GM12873 (cell line): ENCODE data around the gene MSRB3.

Experiments
- TF ChIP-seq, protein P1 (sequence below): IDR thresholded peaks from 2 replicates; pipeline ENCODE4 v1.5.1; 2012; ENCODE audit warnings: low read depth, mild to moderate bottlenecking, moderate library complexity, low read length, control low read depth; ENCODE audit not compliant: insufficient read depth; ENCODE audit errors: missing control alignments

MSRB3 gene

DNA sequence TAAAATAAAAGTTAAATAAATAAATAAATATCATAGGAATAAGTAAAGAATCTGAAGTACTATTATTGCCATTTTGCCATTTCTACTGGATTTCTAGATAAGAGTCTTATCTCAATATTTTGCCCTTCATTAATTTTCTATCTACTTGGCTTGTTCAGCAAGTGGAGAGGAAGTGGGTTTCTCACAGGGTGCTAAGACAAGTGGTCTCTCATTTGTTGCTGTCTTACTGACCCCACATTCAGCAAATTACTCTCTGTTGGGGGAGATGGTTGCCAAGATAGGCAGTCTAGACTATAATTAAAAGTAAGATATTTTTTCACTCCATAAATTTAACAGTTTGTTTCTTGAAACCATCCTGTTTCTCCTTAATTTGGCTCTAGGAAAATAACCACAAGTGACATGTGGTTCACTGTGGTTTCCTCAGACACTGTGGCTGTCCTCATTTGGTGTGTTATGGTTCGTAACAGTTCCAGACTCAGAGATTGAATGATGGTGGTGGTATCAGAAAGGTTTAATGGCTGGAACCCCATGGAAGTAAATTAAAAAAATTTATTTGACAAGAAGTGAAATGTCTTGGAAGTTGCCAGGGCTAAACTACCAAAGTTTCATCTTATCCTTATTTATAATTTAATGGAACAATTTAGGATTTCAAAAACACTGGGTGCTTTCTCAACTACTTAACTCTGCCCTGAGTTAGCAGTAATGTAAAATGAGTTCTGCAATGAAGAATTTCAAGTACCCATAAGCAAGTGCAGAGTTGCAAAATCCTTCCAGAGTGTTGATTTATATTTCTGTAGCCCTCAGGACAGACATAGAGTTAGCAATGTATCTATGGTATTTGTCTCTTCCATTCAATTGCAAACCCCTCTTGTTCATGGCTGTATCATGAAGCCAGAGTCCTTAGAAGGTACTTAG lies 214.8 kb downstream of the MSRB3 start:
- TF ChIP-seq, protein P1, sequence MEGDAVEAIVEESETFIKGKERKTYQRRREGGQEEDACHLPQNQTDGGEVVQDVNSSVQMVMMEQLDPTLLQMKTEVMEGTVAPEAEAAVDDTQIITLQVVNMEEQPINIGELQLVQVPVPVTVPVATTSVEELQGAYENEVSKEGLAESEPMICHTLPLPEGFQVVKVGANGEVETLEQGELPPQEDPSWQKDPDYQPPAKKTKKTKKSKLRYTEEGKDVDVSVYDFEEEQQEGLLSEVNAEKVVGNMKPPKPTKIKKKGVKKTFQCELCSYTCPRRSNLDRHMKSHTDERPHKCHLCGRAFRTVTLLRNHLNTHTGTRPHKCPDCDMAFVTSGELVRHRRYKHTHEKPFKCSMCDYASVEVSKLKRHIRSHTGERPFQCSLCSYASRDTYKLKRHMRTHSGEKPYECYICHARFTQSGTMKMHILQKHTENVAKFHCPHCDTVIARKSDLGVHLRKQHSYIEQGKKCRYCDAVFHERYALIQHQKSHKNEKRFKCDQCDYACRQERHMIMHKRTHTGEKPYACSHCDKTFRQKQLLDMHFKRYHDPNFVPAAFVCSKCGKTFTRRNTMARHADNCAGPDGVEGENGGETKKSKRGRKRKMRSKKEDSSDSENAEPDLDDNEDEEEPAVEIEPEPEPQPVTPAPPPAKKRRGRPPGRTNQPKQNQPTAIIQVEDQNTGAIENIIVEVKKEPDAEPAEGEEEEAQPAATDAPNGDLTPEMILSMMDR = no peak

DNA sequence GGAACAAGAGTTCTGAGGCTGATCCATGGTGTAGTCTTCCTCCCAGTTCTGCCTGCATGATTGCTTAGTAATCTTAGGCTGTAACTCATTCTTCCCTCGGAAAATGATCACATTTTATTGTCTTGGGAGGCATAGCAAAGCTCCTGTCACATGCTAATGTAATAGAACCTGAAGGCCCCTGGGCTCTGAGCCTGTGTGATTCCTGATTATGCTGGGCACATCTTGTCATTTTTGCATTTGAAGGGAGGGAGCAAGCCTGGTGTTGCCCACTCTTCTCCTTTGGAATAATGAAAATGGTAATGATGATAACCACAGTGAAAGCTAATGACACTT lies 215.4 kb downstream of the MSRB3 start:
- TF ChIP-seq, protein P1 = no peak

DNA sequence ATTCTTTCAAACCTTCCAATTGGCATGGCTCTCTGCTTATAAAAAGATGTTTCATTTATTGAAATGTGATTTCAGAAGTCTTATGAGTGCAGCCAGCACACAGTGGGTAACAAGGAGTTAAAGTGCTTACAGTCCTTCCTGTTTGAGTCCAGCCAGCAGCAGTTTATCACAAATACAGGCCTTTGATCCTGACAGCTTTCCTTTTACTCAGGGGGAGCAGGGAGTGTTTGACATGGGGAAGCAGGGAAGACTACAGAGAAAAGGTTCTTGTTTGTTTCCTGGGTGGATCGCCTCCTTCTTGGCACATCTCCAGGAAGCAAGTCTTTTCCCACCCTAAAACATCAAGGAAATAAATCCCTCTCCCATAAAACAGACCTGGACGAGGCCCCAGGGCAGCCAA lies 216.1 kb downstream of the MSRB3 start:
- TF ChIP-seq, protein P1 = no peak

DNA sequence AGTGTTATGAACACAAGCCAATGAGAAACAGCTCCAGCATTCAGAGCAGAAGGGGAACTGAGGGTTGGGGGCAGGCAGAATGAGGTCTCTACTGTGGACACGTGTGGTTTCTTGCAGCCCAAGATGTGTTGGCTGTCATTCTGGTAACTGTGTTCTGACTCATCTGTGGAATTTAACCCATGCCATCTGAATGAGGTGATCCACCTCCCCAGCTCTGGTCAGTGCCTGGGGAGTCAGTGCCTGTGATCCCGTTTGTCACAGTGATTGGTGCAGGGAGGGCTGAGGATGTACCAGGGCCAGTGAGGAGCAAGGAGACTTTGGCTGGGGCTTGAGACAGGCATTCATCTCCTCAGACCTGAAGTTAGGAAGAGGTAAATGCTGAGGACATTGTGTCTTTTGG lies 216.8 kb downstream of the MSRB3 start:
- TF ChIP-seq, protein P1 = no peak

DNA sequence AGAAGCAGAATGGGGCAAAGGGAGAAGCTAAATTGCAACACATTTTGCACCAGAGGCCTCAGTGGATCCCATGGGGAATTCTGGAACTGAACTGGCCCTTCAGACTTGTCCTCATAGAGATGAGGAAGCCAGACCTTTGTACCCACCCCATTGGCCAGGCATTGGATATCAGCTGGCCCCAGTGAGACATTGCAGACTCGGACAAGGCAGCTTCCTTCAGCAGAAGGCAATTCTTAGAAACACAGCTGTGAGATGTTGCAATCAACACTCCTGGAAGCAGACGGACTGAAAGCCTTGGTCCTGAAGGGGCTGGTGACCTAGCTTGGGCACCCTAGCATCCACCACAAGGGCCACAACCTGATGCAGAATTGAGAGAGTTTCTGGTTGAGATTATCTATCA lies 218.1 kb downstream of the MSRB3 start:
- TF ChIP-seq, protein P1 = no peak

DNA sequence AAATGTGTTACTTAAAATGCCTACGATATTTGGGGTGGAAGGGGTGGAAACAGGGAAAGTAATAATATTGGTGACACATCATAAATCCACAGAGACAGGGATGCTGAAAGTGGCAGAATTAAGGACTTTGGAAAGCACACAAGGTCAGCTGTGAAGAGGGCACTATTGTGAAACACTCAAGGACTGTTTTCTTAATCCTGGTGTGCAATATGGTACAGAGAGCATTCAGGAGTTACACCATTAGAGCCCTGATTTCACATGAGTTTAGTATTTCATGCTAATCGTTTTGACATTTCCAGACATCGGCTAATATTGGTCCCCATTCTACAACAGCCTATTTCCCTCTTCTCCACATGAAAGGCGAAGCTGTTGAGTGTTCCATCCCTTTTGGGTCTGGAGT lies 219.2 kb downstream of the MSRB3 start:
- TF ChIP-seq, protein P1 = no peak

DNA sequence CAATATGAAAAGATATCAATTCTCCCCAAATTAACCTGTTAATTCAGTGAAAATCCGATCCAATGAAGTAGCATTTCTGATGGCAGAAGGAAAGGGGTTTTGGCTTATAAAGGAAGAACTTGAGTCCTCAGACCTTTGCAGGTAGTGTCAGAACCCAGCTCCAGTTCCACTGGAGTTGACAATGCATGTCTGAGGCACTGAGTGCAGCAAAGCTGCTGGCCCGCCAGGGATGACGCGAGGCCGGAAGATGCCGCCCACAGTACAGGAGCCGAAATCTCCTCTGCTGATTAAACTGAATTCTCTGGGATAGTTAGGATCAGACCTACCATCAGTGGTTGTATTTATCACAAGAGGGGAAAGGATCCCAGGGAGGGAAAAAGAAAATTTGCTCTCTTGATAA lies 220.7 kb downstream of the MSRB3 start:
- TF ChIP-seq, protein P1 = no peak
